ENCODE measurements around the gene THBS2.

- TF ChIP-seq CTCF (conservative IDR thresholded peaks at IDR 0.05 in 1 of 2, IDR thresholded peaks at IDR 0.05 in 1 of 2; ENCODE audit: low read depth in 1 of 2, low read length in 2 of 2) (no peak), EZH2 (IDR thresholded peaks at IDR 0.05; ENCODE audit: low read length, missing control alignments) (no peak)
Measured at GRCh38 chr6:169269180-169270076, 15.8 kb upstream of the THBS2 start.

Data from fibroblast of lung (primary cell).